ENCODE data around the gene ANKRD53. TPM values are rescaled to one million over a fixed set of nuclear protein-coding genes. Genes with fewer than 3 reads are reported as not detected.

ANKRD53 gene
- total and polyA plus RNA-seq, 9 of the 15 experiments (the other 6 are each of a cell fraction or from before 2014, with no cell fraction given) = 0.18 TPM; not detected in 8

GRCh38 chr2:70974592-70974991, 3.8 kb upstream of the ANKRD53 start:
- DNase-seq (ENCODE audit: extremely low read depth in 1 of 4, low spot score in 3 of 4) = peak in 3 of 4 experiments; percentile 6 to 8 (median 7)
- intact Hi-C loops (cut with micrococcal nuclease) (no loop called here), in situ Hi-C loops (cut with MboI) (no loop called here)
- FAIRE-seq = no peak
- CTCF ChIA-PET (ENCODE audit: low intra/inter-chr PET ratio) = no interaction called here
- no peaks in the 10 kb centered on the region for H3K79me2 ChIP-seq (ENCODE audit: control insufficient read depth, insufficient read depth, low read length)
- TF ChIP-seq SOX6 (IDR thresholded peaks at IDR 0.05) = no peak
- TF ChIP-seq NR1H2 (CRISPR knock-in tag; IDR thresholded peaks at IDR 0.05) = no peak
- H3K36me3 ChIP-seq (ENCODE audit: control insufficient read depth, insufficient read depth, low read length) = no peaks in the 10 kb centered on the region
- no peaks in the 10 kb centered on the region for H4K20me1 ChIP-seq (replicated peaks; ENCODE audit: control insufficient read depth, insufficient read depth, low read length)
- no peaks in the 10 kb centered on the region for H3K9me3 ChIP-seq (replicated peaks; ENCODE audit: control insufficient read depth, insufficient read depth, low read depth, low read length)
- no peaks in the 10 kb centered on the region for H3K9me1 ChIP-seq (ENCODE audit: control insufficient read depth, insufficient read depth, low read length)
- no peak overlapping the region for H3K27ac ChIP-seq (ENCODE audit: extremely low read depth, low read depth, low read length)
- WGBS (ENCODE audit: insufficient coverage, low coverage, missing lambda C conversion rate) = 80% methylated on average over 3 of the region's 3 CpGs
- H3K4me2 ChIP-seq (ENCODE audit: insufficient read depth, low read length) = no peak overlapping the region
- POLR2A ChIA-PET = interaction anchor here (0.7 to 1.1 kb wide), 3 partner anchors 8 to 13 kb away, joined by 3 to 4 read pairs (median 3); no protein-coding TSS in a partner anchor
- H2AFZ ChIP-seq (ENCODE audit: low read depth, low read length) = no peak overlapping the region
- no peak overlapping the region for H3K4me3 ChIP-seq
- H3K27me3 ChIP-seq (ENCODE audit: control insufficient read depth in 2 of 2, insufficient read depth in 2 of 2, low read length in 2 of 2) = no peaks in the 10 kb centered on the region
- peaks cover 6 to 19% of the 10 kb centered on the region in 2 experiments; a peak in 4 of 5 replicates for H3K4me1 ChIP-seq (replicated peaks in 1 of 2; ENCODE audit: control insufficient read depth in 2 of 2, insufficient read depth in 2 of 2, low read length in 2 of 2)
- BruUV-seq (replicated peaks) = no TSS peak
- peak; percentile 16; the same call in 1 of the 3 replicates for ATAC-seq
- peak overlapping the region in 1 of 2 experiments; percentile 4; a peak in 1 of 4 replicates for H3K9ac ChIP-seq (ENCODE audit: insufficient read depth in 1 of 2, low read depth in 2 of 2, low read length in 2 of 2)

GRCh38 chr2:70975237-70975636, 3.2 kb upstream of the ANKRD53 start:
- Histone ChIP-seq H3K4me1 (replicated peaks in 1 of 2; ENCODE audit: control insufficient read depth in 2 of 2, insufficient read depth in 2 of 2, low read length in 2 of 2) (peaks cover 6 to 19% of the 10 kb centered on the region in 2 experiments; a peak in 4 of 5 replicates), H3K36me3 (ENCODE audit: control insufficient read depth, insufficient read depth, low read length) (no peaks in the 10 kb centered on the region), H3K79me2 (ENCODE audit: control insufficient read depth, insufficient read depth, low read length) (no peaks in the 10 kb centered on the region), H3K27me3 (ENCODE audit: control insufficient read depth in 2 of 2, insufficient read depth in 2 of 2, low read length in 2 of 2) (no peaks in the 10 kb centered on the region), H4K20me1 (replicated peaks; ENCODE audit: control insufficient read depth, insufficient read depth, low read length) (no peaks in the 10 kb centered on the region), H3K4me2 (ENCODE audit: insufficient read depth, low read length) (peak overlapping the region; percentile 20; the same call in 1 of the 2 replicates), H3K4me3 (no peak overlapping the region), H3K9me3 (replicated peaks; ENCODE audit: control insufficient read depth, insufficient read depth, low read depth, low read length) (no peaks in the 10 kb centered on the region), H3K9me1 (ENCODE audit: control insufficient read depth, insufficient read depth, low read length) (no peaks in the 10 kb centered on the region), H2AFZ (ENCODE audit: low read depth, low read length) (no peak overlapping the region), H3K9ac (ENCODE audit: insufficient read depth in 1 of 2, low read depth in 2 of 2, low read length in 2 of 2) (peak overlapping the region in 1 of 2 experiments; percentile 4; a peak in 1 of 4 replicates), H3K27ac (ENCODE audit: extremely low read depth, low read depth, low read length) (no peak overlapping the region)
- ChIA-PET POLR2A (interaction anchor here (0.7 to 1.1 kb wide), 3 partner anchors 9 to 13 kb away, joined by 3 to 4 read pairs (median 3); no protein-coding TSS in a partner anchor), CTCF (ENCODE audit: low intra/inter-chr PET ratio) (no interaction called here)
- intact Hi-C loops (cut with micrococcal nuclease) (no loop called here), in situ Hi-C loops (cut with MboI) (no loop called here)
- DNase-seq (ENCODE audit: extremely low read depth in 1 of 4, low spot score in 3 of 4) (peak; percentile 16 to 45 (median 30)), ATAC-seq (peak; percentile 22; the same call in 1 of the 3 replicates), FAIRE-seq (peak; percentile 19)
- no TSS peak for BruUV-seq (replicated peaks)
- 12% methylated on average over 2 of the region's 2 CpGs for WGBS (ENCODE audit: insufficient coverage, low coverage, missing lambda C conversion rate)
- TF ChIP-seq FOXA3 (CRISPR knock-in tag; conservative IDR thresholded peaks at IDR 0.05 in 1 of 2, IDR thresholded peaks at IDR 0.05 in 1 of 2) (peak in 1 of 2 experiments; percentile 35; a peak in 1 of 4 replicates), CBX2 (IDR thresholded peaks at IDR 0.05; ENCODE audit: insufficient read depth, low read length, poor library complexity, severe bottlenecking) (no peak), POLR2G (IDR thresholded peaks at IDR 0.05; ENCODE audit: low read depth, low read length) (no peak), TEAD4 (IDR thresholded peaks at IDR 0.05; ENCODE audit: low read length) (peak; percentile 27; the same call in 1 of the 2 replicates), TEAD4 (CRISPR knock-in tag; IDR thresholded peaks at IDR 0.05; ENCODE audit: borderline replicate concordance) (no peak), DACH1 (IDR thresholded peaks at IDR 0.05; ENCODE audit: partially characterized antibody) (no peak), EP300 (IDR thresholded peaks at IDR 0.05; ENCODE audit: low read length) (peak; percentile 27; the same call in 1 of the 2 replicates), ARID1B (IDR thresholded peaks at IDR 0.05) (peak; percentile 68), TCF3 (CRISPR knock-in tag; IDR thresholded peaks at IDR 0.05) (peak; percentile 60), DLX4 (CRISPR knock-in tag; IDR thresholded peaks at IDR 0.05) (no peak), CBFA2T3 (IDR thresholded peaks at IDR 0.05) (peak; percentile 75), ZBTB7A (IDR thresholded peaks at IDR 0.05; ENCODE audit: borderline replicate concordance, control insufficient read depth, low read depth, low read length) (peak; percentile 21; the same call in 1 of the 2 replicates), CBFA2T2 (conservative IDR thresholded peaks at IDR 0.05) (peak; percentile 62), TAL1 (IDR thresholded peaks at IDR 0.05) (peak; percentile 63), MTA2 (IDR thresholded peaks at IDR 0.05; ENCODE audit: low read depth) (0 out of 2 replicates have a peak, but pooled peaks have one; percentile 18), NCOR1 (IDR thresholded peaks at IDR 0.05) (peak; percentile 26; the same call in 1 of the 2 replicates)

Measured in K562 (cell line).